HuH-7 (cell line): ENCODE results near the gene SYT15B.
"Not testable (repeated sequence)": the region's sequence is repeated elsewhere in the genome, so short reads cannot be mapped to it uniquely, and the experiment has no call there.

Source experiments
- DNase-seq: peaks from one replicate; pipeline ENCODE4 v3.0.0; 2011; ENCODE audit warnings: low spot score

Gene SYT15B

GRCh38 chr10:47725740-47726139 is 37.7 kb downstream of the SYT15B start:
- not testable (repeated sequence) for DNase-seq

GRCh38 chr10:47725047-47725446 is 38.3 kb downstream of the SYT15B start:
- DNase-seq = not testable (repeated sequence)

GRCh38 chr10:47724119-47724518 is 39.3 kb downstream of the SYT15B start:
- not testable (repeated sequence) for DNase-seq

- not testable (repeated sequence) for DNase-seq
Observed at GRCh38 chr10:47723362-47723761, 40.0 kb downstream of the SYT15B start.

- not testable (repeated sequence) for DNase-seq
Observed at GRCh38 chr10:47717011-47717769, 46.2 kb downstream of the SYT15B start.
